ENCODE data around the gene SLC25A39. TPM values are rescaled to one million over a fixed set of nuclear protein-coding genes. Genes with fewer than 3 reads are reported as not detected.

Gene SLC25A39
- total RNA-seq, 3 donors from 2014 or later, result 53.1 to 88.2 (median 64.2) TPM

DNA sequence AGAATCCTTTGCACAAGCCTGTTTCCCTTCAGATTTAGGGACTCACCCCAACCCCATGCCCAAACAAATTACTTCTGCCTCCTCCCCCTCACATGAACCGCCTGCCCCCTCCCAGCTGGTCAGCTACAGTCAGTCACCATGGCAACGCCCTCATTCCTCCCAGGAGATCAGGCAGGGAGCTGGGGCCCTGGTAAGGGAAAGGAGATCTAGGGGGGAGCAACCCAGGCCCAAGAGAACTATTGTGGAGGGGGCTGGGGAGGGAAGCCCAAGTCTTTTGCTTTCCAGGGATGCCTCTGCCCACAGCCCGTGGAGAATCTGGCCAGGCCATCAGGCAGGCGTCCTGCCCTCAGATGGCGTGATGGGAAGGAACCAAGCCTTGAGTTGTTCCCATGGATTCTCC lies 36.2 kb upstream of the SLC25A39 start:
- no peak overlapping the region for H3K27ac ChIP-seq
- no peaks in the 10 kb centered on the region for H3K27me3 ChIP-seq
- intact Hi-C loops (cut with DNase I; ENCODE audit: low total_unique reads), result no loop called here
- DNase-seq (ENCODE audit: low spot score in 2 of 2), result no peak
- no peaks in the 10 kb centered on the region for H3K36me3 ChIP-seq
- H3K4me3 ChIP-seq, result no peak overlapping the region
- no peaks in the 10 kb centered on the region for H3K9me3 ChIP-seq
- H3K4me1 ChIP-seq, result peaks cover 0 to 4% of the 10 kb centered on the region in 2 donors
- TF ChIP-seq POLR2AphosphoS5 (IDR thresholded peaks at IDR 0.05) (no peak), POLR2A (IDR thresholded peaks at IDR 0.05) (no peak)
- TF ChIP-seq, protein P1, sequence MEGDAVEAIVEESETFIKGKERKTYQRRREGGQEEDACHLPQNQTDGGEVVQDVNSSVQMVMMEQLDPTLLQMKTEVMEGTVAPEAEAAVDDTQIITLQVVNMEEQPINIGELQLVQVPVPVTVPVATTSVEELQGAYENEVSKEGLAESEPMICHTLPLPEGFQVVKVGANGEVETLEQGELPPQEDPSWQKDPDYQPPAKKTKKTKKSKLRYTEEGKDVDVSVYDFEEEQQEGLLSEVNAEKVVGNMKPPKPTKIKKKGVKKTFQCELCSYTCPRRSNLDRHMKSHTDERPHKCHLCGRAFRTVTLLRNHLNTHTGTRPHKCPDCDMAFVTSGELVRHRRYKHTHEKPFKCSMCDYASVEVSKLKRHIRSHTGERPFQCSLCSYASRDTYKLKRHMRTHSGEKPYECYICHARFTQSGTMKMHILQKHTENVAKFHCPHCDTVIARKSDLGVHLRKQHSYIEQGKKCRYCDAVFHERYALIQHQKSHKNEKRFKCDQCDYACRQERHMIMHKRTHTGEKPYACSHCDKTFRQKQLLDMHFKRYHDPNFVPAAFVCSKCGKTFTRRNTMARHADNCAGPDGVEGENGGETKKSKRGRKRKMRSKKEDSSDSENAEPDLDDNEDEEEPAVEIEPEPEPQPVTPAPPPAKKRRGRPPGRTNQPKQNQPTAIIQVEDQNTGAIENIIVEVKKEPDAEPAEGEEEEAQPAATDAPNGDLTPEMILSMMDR (IDR thresholded peaks at IDR 0.05), result no peak

DNA sequence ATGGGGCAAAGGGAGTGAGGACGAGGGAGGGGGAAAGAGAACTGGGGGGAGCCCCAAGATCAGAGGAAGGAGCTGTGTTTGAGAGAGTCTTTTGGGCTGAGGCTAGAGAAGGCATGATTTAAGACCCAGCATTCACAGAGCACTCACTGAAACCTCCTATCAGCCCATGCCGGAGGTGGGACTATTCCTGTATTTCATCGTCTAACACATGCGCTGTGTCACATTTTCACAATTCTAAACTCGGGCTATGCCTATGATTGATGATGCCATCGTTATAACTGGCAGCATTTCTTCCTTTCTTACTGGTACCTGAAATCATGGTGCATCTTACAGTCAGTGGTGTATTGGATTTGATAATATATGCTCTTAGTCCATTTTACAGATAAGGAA lies 35.5 kb upstream of the SLC25A39 start:
- intact Hi-C loops (cut with DNase I; ENCODE audit: low total_unique reads), result no loop called here
- H3K36me3 ChIP-seq, result no peaks in the 10 kb centered on the region
- DNase-seq (ENCODE audit: low spot score in 2 of 2), result no peak
- H3K27ac ChIP-seq, result no peak overlapping the region
- peaks cover 0 to 4% of the 10 kb centered on the region in 2 donors for H3K4me1 ChIP-seq
- no peak overlapping the region for H3K4me3 ChIP-seq
- TF ChIP-seq POLR2A (IDR thresholded peaks at IDR 0.05) (no peak), POLR2AphosphoS5 (IDR thresholded peaks at IDR 0.05) (no peak)
- TF ChIP-seq, protein P1 (IDR thresholded peaks at IDR 0.05), result no peak
- no peaks in the 10 kb centered on the region for H3K27me3 ChIP-seq
- H3K9me3 ChIP-seq, result no peaks in the 10 kb centered on the region

DNA sequence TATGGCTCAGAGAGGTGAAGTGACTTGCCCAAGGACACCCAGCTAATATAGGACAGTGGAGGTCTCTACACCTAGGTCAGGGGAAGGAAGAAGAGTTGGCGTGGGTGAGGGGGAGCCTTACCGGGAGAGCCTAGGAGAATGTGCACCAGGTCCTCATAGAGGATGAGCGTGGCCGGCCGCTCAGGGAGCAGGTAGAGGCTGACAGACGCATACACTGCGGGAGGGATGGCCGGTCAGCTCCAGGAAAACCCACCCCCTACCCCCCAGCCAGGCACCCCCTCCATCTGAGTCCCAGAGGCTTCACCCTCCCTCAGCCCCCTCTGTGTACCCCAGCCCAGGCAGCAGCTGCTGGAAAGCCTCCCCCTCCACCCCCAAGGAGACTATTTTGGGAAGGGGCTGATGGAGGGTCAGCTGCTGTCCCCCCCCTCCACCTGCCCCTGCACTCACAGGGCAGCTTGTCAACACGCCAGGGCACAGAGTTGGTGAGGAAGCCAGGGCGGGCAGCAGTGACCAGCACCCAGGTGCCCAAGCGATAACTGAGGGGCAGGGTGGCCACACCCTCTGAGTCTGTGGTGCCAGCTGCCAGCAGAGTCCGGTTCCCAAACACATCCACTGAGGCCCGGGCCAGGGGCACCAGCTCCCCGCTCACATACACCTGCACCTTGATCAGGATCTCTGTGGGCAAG lies 35.0 kb upstream of the SLC25A39 start:
- H3K27me3 ChIP-seq, result no peaks in the 10 kb centered on the region
- peaks cover 0 to 4% of the 10 kb centered on the region in 2 donors for H3K4me1 ChIP-seq
- no peak overlapping the region for H3K27ac ChIP-seq
- intact Hi-C loops (cut with DNase I; ENCODE audit: low total_unique reads), result no loop called here
- TF ChIP-seq POLR2AphosphoS5 (IDR thresholded peaks at IDR 0.05) (no peak), POLR2A (IDR thresholded peaks at IDR 0.05) (no peak)
- TF ChIP-seq, protein P1 (IDR thresholded peaks at IDR 0.05), result no peak
- no peak overlapping the region for H3K4me3 ChIP-seq
- H3K36me3 ChIP-seq, result no peaks in the 10 kb centered on the region
- no peaks in the 10 kb centered on the region for H3K9me3 ChIP-seq
- DNase-seq (ENCODE audit: low spot score in 2 of 2), result no peak

DNA sequence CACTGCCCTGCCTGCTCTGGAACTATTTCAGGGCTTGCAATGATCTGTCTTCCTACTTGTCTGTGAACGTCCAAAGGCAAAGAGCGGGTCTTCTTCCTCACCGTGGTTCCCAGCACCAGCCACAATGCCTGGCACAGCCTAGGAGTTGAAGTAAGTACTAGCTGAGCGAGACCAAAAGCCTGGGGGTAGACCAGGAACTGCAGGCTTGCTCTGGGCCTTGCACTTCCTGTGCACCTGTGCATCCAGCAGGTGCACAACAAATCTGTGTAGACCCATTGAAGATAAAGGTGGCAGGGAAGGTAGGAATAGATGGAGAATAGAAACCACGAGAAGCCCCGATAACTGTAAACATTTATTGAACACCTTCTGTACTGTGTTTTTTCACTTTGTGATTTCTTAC lies 34.4 kb upstream of the SLC25A39 start:
- Histone ChIP-seq H3K36me3 (no peaks in the 10 kb centered on the region), H3K4me3 (no peak overlapping the region), H3K4me1 (peaks cover 0 to 4% of the 10 kb centered on the region in 2 donors), H3K27me3 (no peaks in the 10 kb centered on the region), H3K27ac (no peak overlapping the region), H3K9me3 (no peaks in the 10 kb centered on the region)
- no peak for DNase-seq (ENCODE audit: low spot score in 2 of 2)
- intact Hi-C loops (cut with DNase I; ENCODE audit: low total_unique reads), result no loop called here
- TF ChIP-seq POLR2AphosphoS5 (IDR thresholded peaks at IDR 0.05), result no peak
- no peak for TF ChIP-seq POLR2A (IDR thresholded peaks at IDR 0.05)
- TF ChIP-seq, protein P1 (IDR thresholded peaks at IDR 0.05), result no peak

DNA sequence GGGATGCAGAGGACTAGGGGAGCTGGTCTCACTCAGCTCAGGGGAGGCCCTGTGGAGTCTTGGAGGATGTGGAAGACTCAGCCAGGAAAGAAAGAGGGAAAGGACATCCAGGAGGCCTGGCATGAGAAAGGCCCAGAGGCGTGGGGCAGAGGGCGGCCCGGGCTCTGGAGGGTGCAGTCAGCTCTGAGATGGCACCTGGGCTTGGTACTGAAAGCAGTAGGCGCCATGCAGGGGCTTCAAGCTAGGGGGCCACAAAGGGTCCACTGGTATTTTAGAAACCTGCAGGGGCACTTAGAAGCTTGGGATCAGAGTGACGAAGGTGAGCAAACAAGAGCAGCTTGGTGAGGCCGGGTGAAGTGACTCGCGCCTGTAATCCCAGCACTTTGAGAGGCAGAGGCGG lies 33.4 kb upstream of the SLC25A39 start:
- Histone ChIP-seq H3K9me3 (no peaks in the 10 kb centered on the region), H3K27ac (no peak overlapping the region), H3K27me3 (no peaks in the 10 kb centered on the region), H3K4me1 (peaks cover 0 to 4% of the 10 kb centered on the region in 2 donors), H3K4me3 (no peak overlapping the region), H3K36me3 (no peaks in the 10 kb centered on the region)
- intact Hi-C loops (cut with DNase I; ENCODE audit: low total_unique reads), result no loop called here
- TF ChIP-seq, protein P1 (IDR thresholded peaks at IDR 0.05), result no peak
- TF ChIP-seq POLR2A (IDR thresholded peaks at IDR 0.05) (no peak), POLR2AphosphoS5 (IDR thresholded peaks at IDR 0.05) (no peak)
- DNase-seq (ENCODE audit: low spot score in 2 of 2), result no peak
